Effector memory CD8-positive, alpha-beta T cell (primary cell): ENCODE data around the gene RTTN.
"Not testable (repeated sequence)": the region's sequence is repeated elsewhere in the genome, so short reads cannot be mapped to it uniquely, and the experiment has no call there.

Experiments used
- ATAC-seq: fragments of 150-1000 bp; cut with Tn5 transposase; replicated peaks from 2 replicates; pipeline ENCODE4 v1.10.0; 2021; ENCODE audit warnings: mild to moderate bottlenecking, moderate library complexity
- DNase-seq, 3 experiments: peaks; one replicate each; pipeline ENCODE4 v3.0.0; 2021
- H3K27ac Mint-ChIP-seq, 2 donors: one replicate each; pipeline ENCODE4 v1.8.0; 2022; ENCODE audit warnings: mild to moderate bottlenecking in 2 of 2, mixed read lengths in 2 of 2, moderate library complexity in 2 of 2
- H3K27me3 Mint-ChIP-seq, 2 donors: one replicate each; pipeline ENCODE4 v1.8.0; 2022; ENCODE audit warnings: mixed read lengths in 2 of 2
- H3K36me3 Mint-ChIP-seq: one replicate; pipeline ENCODE4 v1.8.0; 2022; ENCODE audit warnings: mild to moderate bottlenecking, moderate library complexity, mixed read lengths; ENCODE audit not compliant: insufficient read depth
- H3K4me1 Mint-ChIP-seq, 2 donors: one replicate each; pipeline ENCODE4 v1.8.0; 2022; ENCODE audit warnings: low read depth in 2 of 2, mixed read lengths in 2 of 2
- H3K4me3 Mint-ChIP-seq, 2 donors: one replicate each; pipeline ENCODE4 v1.8.0; 2022; ENCODE audit warnings: mild to moderate bottlenecking in 2 of 2, mixed read lengths in 2 of 2, moderate library complexity in 2 of 2
- H3K9me3 Mint-ChIP-seq, 2 donors: one replicate each; pipeline ENCODE4 v1.8.0; 2022; ENCODE audit warnings: mixed read lengths in 2 of 2
- total RNA-seq, 9 experiments: gene quantifications; one replicate each; lab custom pipeline; 2026; lab: John Stamatoyannopoulos, UW

RTTN gene
- 35.5 to 81.8 (median 45.7) reads per million in 9 experiments for total RNA-seq

GRCh38 chr18:70205421-70206397 is at the start of gene RTTN:
TSS of gene RTTN (minus strand) at chr18:70205687. CDS start at chr18:70205658, 29 bp downstream.
- H3K4me1 Mint-ChIP-seq = peaks cover 12 to 20% of the 10 kb centered on the region in 2 donors
- peak; percentile 93 for ATAC-seq

GRCh38 chr18:70250781-70251180 is 45.3 kb upstream of the RTTN start:
- Mint-ChIP-seq H3K4me3 (no peak overlapping the region), H3K36me3 (no peaks in the 10 kb centered on the region), H3K27me3 (peaks cover 4 to 5% of the 10 kb centered on the region in 2 donors), H3K4me1 (no peaks in the 10 kb centered on the region), H3K27ac (no peak overlapping the region), H3K9me3 (no peaks in the 10 kb centered on the region)
- ATAC-seq (no peak), DNase-seq (no peak)

More at GRCh38 chr18:70205421-70206397, at the start of gene RTTN:
- Mint-ChIP-seq H3K27ac (peak within 1 kb of the TSS; percentile 95 to 97), H3K36me3 (peaks cover 13% of the 10 kb centered on the region), H3K27me3 (peaks cover 5 to 12% of the 10 kb centered on the region in 2 donors), H3K9me3 (no peaks in the 10 kb centered on the region), H3K4me3 (peak within 1 kb of the TSS; percentile 97 to 98)
- DNase-seq = peak; percentile 88 to 94 (median 90)

GRCh38 chr18:70249861-70250260 is 44.4 kb upstream of the RTTN start:
- not testable (repeated sequence) for H3K9me3 Mint-ChIP-seq, H3K4me1 Mint-ChIP-seq, H3K27ac Mint-ChIP-seq

GRCh38 chr18:70249118-70249517 is 43.6 kb upstream of the RTTN start:
- H3K27ac Mint-ChIP-seq = no peak overlapping the region
- no peak for ATAC-seq
- no peak overlapping the region for H3K4me3 Mint-ChIP-seq
- H3K4me1 Mint-ChIP-seq = no peaks in the 10 kb centered on the region
- no peaks in the 10 kb centered on the region for H3K36me3 Mint-ChIP-seq
- peaks cover 0 to 6% of the 10 kb centered on the region in 2 donors for H3K27me3 Mint-ChIP-seq
- H3K9me3 Mint-ChIP-seq = no peaks in the 10 kb centered on the region
- no peak for DNase-seq

More at GRCh38 chr18:70249861-70250260, 44.4 kb upstream of the RTTN start:
- not testable (repeated sequence) for H3K4me3 Mint-ChIP-seq, DNase-seq, ATAC-seq, H3K27me3 Mint-ChIP-seq, H3K36me3 Mint-ChIP-seq

- peaks cover 0 to 6% of the 10 kb centered on the region in 2 donors for H3K27me3 Mint-ChIP-seq
- ATAC-seq = no peak
Observed at GRCh38 chr18:70246061-70246466, 40.6 kb upstream of the RTTN start.

GRCh38 chr18:70243131-70243929 is 37.8 kb upstream of the RTTN start:
- no peak for DNase-seq
- no peaks in the 10 kb centered on the region for H3K9me3 Mint-ChIP-seq
- H3K4me1 Mint-ChIP-seq = no peaks in the 10 kb centered on the region
- H3K4me3 Mint-ChIP-seq = no peak overlapping the region
- no peak for ATAC-seq
- peaks cover 26% of the 10 kb centered on the region in 2 donors for H3K27me3 Mint-ChIP-seq
- H3K36me3 Mint-ChIP-seq = no peaks in the 10 kb centered on the region
- no peak overlapping the region for H3K27ac Mint-ChIP-seq

More at GRCh38 chr18:70246061-70246466, 40.6 kb upstream of the RTTN start:
- Mint-ChIP-seq H3K4me1 (no peaks in the 10 kb centered on the region), H3K27ac (no peak overlapping the region), H3K36me3 (no peaks in the 10 kb centered on the region), H3K4me3 (no peak overlapping the region), H3K9me3 (no peaks in the 10 kb centered on the region)
- no peak for DNase-seq

- not testable (repeated sequence) for H3K4me1 Mint-ChIP-seq, H3K36me3 Mint-ChIP-seq, H3K9me3 Mint-ChIP-seq, ATAC-seq, H3K4me3 Mint-ChIP-seq, H3K27ac Mint-ChIP-seq, DNase-seq
- peaks cover 57 to 76% of the 10 kb centered on the region in 2 donors for H3K27me3 Mint-ChIP-seq
Observed at GRCh38 chr18:70236921-70237320, 31.4 kb upstream of the RTTN start.

- H3K27ac Mint-ChIP-seq = no peak overlapping the region
- no peaks in the 10 kb centered on the region for H3K36me3 Mint-ChIP-seq
- no peak for DNase-seq
- H3K4me3 Mint-ChIP-seq = no peak overlapping the region
- H3K4me1 Mint-ChIP-seq = no peaks in the 10 kb centered on the region
- no peaks in the 10 kb centered on the region for H3K9me3 Mint-ChIP-seq
- peaks cover 71 to 84% of the 10 kb centered on the region in 2 donors for H3K27me3 Mint-ChIP-seq
- no peak for ATAC-seq
Observed at GRCh38 chr18:70235478-70235877, 30.0 kb upstream of the RTTN start.

- Mint-ChIP-seq H3K9me3 (no peaks in the 10 kb centered on the region), H3K27me3 (peaks cover 72 to 84% of the 10 kb centered on the region in 2 donors), H3K27ac (no peak overlapping the region), H3K4me3 (no peak overlapping the region), H3K4me1 (no peaks in the 10 kb centered on the region), H3K36me3 (no peaks in the 10 kb centered on the region)
- no peak for DNase-seq
- no peak for ATAC-seq
Observed at GRCh38 chr18:70234667-70235459, 29.4 kb upstream of the RTTN start.

GRCh38 chr18:70233974-70234373 is 28.5 kb upstream of the RTTN start:
- peaks cover 72 to 82% of the 10 kb centered on the region in 2 donors for H3K27me3 Mint-ChIP-seq
- H3K4me1 Mint-ChIP-seq = no peaks in the 10 kb centered on the region
- H3K9me3 Mint-ChIP-seq = peaks cover 0 to 2% of the 10 kb centered on the region in 2 donors
- DNase-seq = no peak
- no peak overlapping the region for H3K27ac Mint-ChIP-seq
- H3K36me3 Mint-ChIP-seq = no peaks in the 10 kb centered on the region
- H3K4me3 Mint-ChIP-seq = no peak overlapping the region
- ATAC-seq = no peak

GRCh38 chr18:70232261-70232660 is 26.8 kb upstream of the RTTN start:
- Mint-ChIP-seq H3K9me3 (peaks cover 4 to 8% of the 10 kb centered on the region in 2 donors), H3K36me3 (no peaks in the 10 kb centered on the region), H3K4me3 (no peak overlapping the region), H3K27ac (no peak overlapping the region), H3K4me1 (no peaks in the 10 kb centered on the region), H3K27me3 (peaks cover 62 to 66% of the 10 kb centered on the region in 2 donors)
- DNase-seq (no peak), ATAC-seq (no peak)

GRCh38 chr18:70229639-70230038 is 24.2 kb upstream of the RTTN start:
- ATAC-seq (no peak), DNase-seq (no peak)
- no peaks in the 10 kb centered on the region for H3K36me3 Mint-ChIP-seq
- H3K9me3 Mint-ChIP-seq = peaks cover 4 to 8% of the 10 kb centered on the region in 2 donors
- H3K4me1 Mint-ChIP-seq = no peaks in the 10 kb centered on the region
- no peak overlapping the region for H3K4me3 Mint-ChIP-seq
- no peak overlapping the region for H3K27ac Mint-ChIP-seq
- peaks cover 41 to 46% of the 10 kb centered on the region in 2 donors for H3K27me3 Mint-ChIP-seq

- DNase-seq (no peak), ATAC-seq (no peak)
- Mint-ChIP-seq H3K36me3 (no peaks in the 10 kb centered on the region), H3K27ac (no peak overlapping the region), H3K27me3 (peaks cover 49 to 52% of the 10 kb centered on the region in 2 donors), H3K4me3 (no peak overlapping the region), H3K4me1 (no peaks in the 10 kb centered on the region), H3K9me3 (peaks cover 4 to 8% of the 10 kb centered on the region in 2 donors)
Observed at GRCh38 chr18:70228536-70228935, 23.0 kb upstream of the RTTN start.
